GM19193 (cell line): ENCODE measurements around the gene BAIAP2.

Experiments used
- POLR2A ChIP-seq: IDR thresholded peaks from 4 replicates; pipeline ENCODE4 v1.6.1; 2011; ENCODE audit not compliant: insufficient read depth, insufficient read length; ENCODE audit errors: extremely low read depth

The BAIAP2 gene

GRCh38 chr17:81057777-81058176, 22.8 kb downstream of the BAIAP2 start:
- no peak for TF ChIP-seq POLR2A

GRCh38 chr17:81058263-81058871, 23.4 kb downstream of the BAIAP2 start:
- no peak for TF ChIP-seq POLR2A

GRCh38 chr17:81059026-81059425, 24.1 kb downstream of the BAIAP2 start:
- no peak for TF ChIP-seq POLR2A

- TF ChIP-seq POLR2A, result no peak
These were observed 25.5 kb downstream of the BAIAP2 start for GRCh38 chr17:81060416-81060815.

- TF ChIP-seq POLR2A, result no peak
These were observed 26.2 kb downstream of the BAIAP2 start for GRCh38 chr17:81061027-81061735.

GRCh38 chr17:81062014-81062780, 27.2 kb downstream of the BAIAP2 start:
- no peak for TF ChIP-seq POLR2A

DNA sequence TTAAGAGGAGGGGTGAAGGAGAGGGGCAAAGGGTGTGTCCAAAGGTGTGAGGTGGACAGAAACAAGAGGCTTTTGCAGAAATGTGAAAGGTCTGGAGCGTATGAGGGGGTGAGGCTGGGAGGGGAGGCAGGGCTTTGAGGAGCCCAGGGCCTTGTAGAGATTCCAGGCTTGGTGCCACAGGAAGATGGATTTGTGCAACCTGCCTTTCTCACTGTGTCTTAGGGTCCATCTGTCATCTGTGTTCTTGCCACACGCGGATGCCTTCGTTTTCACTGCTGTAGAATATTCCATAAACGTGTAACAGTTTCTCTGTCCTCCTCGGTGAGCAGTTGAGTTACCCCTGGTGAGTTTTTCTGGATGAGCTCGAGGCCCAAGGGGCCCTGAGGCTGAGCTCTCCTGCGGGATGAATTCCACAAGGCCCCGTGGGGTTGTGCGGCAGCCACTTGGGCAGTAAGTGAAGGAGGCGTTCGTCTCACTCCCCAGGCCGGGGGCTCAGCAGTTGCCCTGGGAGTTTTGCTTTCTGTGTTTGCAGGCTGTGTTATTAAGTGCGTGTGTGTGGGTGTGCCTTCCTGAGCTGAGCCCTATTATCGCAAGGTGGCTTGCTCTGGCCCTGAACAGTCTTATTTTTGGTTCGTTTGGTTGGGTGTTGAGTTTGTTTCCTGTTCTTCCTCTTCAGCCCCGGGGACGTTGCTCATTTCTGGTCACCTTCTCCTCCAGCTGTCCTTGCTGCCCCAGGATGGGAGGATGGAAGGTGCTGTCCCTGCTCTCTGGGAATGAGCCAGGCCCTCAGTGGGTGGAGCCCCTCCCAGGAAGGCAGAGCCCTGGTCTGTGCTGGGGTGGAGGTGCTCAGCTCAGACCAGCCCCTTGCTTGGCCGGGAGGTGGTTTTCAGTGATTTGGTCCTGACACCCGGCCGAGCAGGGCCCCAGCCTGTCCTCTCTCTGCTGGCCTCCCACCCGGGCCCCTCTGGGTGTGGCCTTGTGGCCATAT, 28.4 kb downstream of the BAIAP2 start:
- no peak for TF ChIP-seq POLR2A

DNA sequence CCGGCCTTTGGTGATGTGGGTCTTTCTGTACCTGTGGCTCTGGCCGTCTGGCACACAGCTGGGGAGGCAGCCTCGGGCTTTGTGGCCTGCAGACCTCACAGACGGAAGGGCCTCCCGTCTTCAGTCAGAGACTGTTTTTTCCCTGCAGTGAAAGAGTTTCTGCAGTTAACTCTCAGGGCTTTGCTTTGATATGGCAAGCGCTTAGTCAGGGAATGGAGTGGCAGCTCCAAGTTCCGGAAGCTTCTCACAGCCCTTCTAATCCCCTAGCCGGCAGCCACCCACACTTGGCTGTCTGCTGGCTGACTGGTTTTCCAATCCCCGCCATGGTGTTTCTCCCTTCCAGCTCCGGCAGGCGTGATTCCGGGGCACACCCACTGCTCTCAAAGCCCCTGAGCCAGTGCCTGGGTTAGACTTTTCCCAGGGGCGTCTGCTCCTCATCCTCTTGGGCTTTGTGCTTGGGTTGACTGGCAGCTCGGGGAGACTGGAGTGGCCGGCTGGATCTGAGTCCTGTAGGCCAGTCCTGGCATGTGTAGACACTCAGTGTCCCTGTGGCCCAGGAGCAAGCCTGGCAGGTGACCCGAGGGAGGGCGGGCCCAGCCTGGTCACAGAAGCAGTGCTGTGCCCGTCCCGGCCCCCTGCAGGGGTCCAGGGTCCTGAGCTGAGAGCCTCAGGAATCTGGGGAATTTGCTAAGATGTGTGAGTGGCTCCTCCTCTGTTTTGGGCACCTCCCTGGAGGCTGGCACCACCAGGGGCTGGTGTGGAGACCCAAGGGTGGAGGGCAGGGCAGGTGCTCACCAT, 29.9 kb downstream of the BAIAP2 start:
- no peak for TF ChIP-seq POLR2A

DNA sequence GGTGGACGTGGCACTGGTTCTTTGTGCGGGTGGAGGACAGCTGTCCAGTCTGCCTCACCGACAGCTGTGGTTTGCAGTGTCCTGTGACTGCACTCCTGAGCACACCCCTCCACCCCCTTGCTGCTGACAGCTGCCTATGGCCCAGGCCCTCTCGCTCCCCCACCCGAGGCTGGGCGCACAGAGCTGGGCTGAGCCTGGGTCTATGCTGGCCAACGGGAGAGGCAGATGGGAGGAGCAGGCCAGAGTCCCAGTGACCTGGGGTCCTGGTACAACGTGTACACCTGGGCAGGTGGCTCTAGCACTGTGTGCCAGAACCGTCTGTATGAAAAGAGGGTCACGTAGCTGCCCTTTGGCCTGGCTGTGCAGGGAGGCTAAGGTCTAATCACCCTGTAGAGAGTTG, 30.5 kb downstream of the BAIAP2 start:
- no peak for TF ChIP-seq POLR2A

- TF ChIP-seq POLR2A, result no peak
These were observed 31.1 kb downstream of the BAIAP2 start for GRCh38 chr17:81066072-81066471.

DNA sequence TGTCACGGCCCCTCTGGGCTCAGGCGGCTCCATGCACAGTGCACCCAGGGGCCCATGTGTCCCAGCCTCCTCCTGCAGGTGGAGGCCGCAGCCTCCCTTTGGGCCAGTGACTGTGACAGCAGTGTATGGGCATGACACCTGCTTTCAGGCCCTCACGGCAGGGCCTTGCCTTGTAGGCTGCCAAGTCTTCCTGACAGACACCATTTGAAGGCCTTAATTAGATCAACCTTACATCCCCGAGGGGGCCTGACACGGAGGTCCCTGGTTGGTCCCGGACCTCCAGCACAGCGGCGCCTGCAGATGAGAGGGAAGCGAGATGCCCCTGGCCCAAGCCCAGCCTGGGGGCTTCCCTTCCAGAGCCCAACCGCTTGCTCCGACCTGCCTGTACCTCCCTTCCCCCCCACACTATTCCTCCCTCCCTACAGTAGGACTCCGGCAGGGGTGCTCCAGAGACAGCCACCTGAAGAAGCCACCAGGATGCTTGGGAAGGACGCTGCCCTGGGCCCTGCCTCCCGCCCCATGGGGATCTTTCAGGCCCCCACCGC, 31.9 kb downstream of the BAIAP2 start:
- TF ChIP-seq POLR2A, result no peak

DNA sequence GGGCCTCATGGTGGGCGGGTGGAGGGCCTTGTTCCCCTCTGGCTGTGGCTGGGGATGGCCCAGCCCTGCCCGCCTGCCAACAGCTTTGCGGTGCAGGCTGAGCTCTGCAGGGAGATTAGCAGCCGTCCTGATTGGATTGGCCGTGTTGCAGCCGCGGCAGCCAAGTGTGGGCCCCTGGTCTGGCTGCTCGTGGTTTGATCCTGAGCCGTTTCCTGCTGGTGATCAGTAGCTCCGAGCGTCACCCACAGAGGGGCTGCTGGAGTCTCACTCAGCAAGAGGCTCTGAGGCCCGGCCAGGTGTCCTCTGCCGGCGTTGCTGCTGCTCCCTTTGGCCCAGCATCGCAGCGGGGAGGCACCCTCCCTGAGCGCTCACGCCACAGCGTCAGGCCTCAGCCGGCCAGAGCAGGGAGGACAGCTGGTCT, 32.5 kb downstream of the BAIAP2 start:
- TF ChIP-seq POLR2A, result no peak

DNA sequence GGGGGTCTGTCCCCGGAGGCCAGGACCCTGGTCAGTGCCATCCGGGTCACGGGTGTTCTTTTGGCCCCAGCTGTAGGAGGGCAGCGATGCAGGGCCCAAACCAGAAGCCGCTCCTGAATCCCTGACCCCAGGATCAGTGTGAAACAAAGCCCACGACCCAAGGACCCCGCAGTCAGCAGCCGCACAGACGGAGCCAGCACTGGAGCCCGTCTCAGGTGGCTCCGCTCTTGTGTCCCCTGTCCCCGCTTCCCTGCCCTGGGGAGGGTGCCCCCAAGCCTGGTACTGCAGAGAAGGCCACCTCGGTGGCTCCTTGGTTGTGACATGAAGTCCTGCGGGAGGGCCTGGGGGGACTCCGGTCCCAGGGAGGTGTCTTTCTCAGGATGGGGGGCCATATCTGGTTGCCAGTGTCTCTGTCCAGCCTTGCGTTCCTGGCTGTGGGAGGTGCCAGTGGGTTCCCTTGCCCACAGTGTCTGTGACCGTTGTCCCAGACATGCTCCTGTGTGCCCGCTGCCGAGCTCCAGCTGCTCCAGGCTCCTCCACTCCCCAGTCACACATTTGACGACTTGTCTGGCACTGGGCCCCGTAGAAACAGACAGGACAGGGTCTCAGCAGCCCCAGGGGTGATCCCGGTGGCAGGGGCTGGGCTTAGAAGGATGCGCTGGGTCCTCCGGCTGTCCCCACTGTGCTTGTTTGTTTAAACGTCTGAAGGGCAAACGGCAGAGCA, 33.6 kb downstream of the BAIAP2 start:
- no peak for TF ChIP-seq POLR2A
